HEK293T (cell line): Measurements from ENCODE around the gene KCNN3.

Experiments
- ARNT ChIP-seq: fragments of 450-650 bp; IDR thresholded peaks from 2 replicates; pipeline ENCODE4 v1.6.1; 2017; ENCODE audit warnings: mild to moderate bottlenecking
- BHLHE40 ChIP-seq: fragments of 450-650 bp; IDR thresholded peaks from 2 replicates; pipeline ENCODE4 v1.6.1; 2016; ENCODE audit warnings: mild to moderate bottlenecking, moderate library complexity, borderline replicate concordance
- CTBP1 ChIP-seq: fragments of 450-650 bp; IDR thresholded peaks from 2 replicates; pipeline ENCODE4 v1.6.1; 2016; ENCODE audit warnings: borderline replicate concordance
- FOXA1 ChIP-seq: fragments of 450-650 bp; IDR thresholded peaks from 2 replicates; pipeline ENCODE4 v1.6.1; 2016; ENCODE audit warnings: mild to moderate bottlenecking
- NFRKB ChIP-seq: fragments of 450-650 bp; IDR thresholded peaks from 2 replicates; pipeline ENCODE4 v1.6.1; 2016; ENCODE audit warnings: mild to moderate bottlenecking, moderate library complexity
- SUZ12 ChIP-seq: fragments of 450-650 bp; IDR thresholded peaks from 2 replicates; pipeline ENCODE4 v1.6.1; 2016; ENCODE audit warnings: mild to moderate bottlenecking
- TARDBP ChIP-seq: fragments of 450-650 bp; IDR thresholded peaks from 2 replicates; pipeline ENCODE4 v1.6.1; 2016

DNA sequence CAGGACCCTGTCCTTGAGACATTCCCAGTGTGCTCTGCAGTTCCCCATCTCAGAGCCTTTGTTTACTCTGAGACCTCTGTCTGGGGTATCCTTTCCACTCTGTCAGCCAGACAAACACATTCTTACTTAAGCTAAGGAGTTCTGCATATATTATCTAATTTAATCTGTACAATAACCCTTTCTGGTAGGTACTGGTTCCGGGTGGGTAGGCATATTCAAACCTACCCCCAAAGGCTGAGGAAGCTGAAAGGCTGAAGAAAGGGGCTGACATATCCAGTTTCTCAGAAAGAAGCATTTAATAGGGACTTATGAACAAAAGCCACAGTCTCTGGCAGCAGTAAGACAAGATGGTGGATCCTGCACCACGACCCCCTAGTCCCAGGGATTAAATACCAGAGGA lies 53.1 kb downstream of the KCNN3 start:
- TF ChIP-seq ARNT (no peak), TARDBP (no peak), FOXA1 (no peak), BHLHE40 (no peak), SUZ12 (no peak), CTBP1 (no peak), NFRKB (no peak)
